NK-92 (cell line): ENCODE data around the gene ALDH1A1.

Source experiments
- DNase-seq: peaks from one replicate; lab custom pipeline; 2025; ENCODE audit not compliant: unreplicated experiment; lab: John Stamatoyannopoulos, UW

ALDH1A1 gene

DNA sequence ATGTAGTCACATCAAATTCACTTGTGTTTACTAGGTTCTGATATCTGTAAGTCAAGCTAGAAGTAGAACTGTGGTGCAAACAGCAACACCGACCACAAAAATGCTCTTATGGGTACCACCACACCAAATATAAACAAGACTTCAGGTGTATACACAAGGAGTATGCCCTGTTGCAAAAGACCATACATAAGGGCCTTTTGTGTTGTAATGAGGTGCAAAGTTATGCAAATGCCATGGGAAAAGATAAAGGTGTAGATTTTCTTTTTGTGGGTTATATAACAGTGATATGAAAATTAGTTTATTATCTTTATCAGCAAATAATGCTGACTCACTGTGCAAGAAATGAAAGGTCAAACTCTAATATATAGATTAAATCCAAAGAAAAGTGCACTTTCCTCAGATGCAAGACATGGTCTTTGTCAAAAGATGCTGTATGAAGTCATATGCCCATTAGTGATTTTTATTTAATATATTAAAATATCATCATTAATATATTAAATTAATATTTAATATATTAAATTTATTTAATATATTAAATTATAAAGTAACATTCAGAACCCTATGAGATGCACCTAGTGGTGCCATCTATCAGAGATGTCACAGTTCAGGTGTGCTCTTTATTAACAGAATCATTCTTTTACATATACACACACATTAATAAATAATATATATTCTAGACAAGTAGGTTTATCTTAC, 26.7 kb upstream of the ALDH1A1 start:
- no peak for DNase-seq

DNA sequence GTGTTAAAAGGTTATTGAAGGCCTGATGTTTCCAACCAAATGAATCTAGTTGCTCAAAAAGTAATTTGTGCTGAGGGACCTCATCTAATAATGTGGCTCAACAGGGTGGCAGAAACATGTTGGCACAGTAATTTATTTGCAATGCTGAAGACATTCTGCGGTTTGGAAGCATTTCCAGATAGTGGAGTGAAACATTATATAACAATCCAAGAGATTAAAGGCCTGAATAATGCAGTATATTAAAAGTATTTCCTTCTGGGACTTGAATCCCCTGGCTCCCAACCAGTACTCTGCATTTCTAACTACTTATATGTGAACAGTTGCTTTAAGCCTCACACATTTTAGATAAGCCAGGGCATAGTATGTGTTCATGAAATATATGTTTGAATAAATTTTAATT, 25.9 kb upstream of the ALDH1A1 start:
- no peak for DNase-seq

GRCh38 chr9:72977670-72978069, 24.8 kb upstream of the ALDH1A1 start:
- DNase-seq: no peak

- no peak for DNase-seq
Observed at GRCh38 chr9:72974501-72974900, 21.6 kb upstream of the ALDH1A1 start.

DNA sequence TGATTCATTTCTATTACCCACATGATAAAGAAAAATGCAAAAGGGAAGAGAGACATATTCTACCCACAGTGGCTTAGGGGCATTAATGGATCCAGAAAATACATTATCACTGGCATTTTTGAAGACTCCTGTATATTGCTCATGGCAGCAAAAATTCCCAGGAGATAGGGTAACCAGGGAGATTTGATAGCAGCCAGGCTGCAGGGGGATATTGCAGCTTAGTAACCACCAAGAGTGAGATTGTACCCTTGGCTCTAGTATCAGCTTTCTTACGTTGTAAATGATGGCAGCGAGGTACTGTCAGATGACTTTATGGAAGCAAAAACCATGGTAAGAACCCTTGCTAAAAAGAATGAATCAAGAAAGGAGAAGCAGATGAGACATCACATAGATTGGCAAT, 19.8 kb upstream of the ALDH1A1 start:
- DNase-seq: no peak

- DNase-seq: no peak
Observed at GRCh38 chr9:72971411-72971810, 18.6 kb upstream of the ALDH1A1 start.

- no peak for DNase-seq
Observed at GRCh38 chr9:72960446-72960845, 7.6 kb upstream of the ALDH1A1 start.

DNA sequence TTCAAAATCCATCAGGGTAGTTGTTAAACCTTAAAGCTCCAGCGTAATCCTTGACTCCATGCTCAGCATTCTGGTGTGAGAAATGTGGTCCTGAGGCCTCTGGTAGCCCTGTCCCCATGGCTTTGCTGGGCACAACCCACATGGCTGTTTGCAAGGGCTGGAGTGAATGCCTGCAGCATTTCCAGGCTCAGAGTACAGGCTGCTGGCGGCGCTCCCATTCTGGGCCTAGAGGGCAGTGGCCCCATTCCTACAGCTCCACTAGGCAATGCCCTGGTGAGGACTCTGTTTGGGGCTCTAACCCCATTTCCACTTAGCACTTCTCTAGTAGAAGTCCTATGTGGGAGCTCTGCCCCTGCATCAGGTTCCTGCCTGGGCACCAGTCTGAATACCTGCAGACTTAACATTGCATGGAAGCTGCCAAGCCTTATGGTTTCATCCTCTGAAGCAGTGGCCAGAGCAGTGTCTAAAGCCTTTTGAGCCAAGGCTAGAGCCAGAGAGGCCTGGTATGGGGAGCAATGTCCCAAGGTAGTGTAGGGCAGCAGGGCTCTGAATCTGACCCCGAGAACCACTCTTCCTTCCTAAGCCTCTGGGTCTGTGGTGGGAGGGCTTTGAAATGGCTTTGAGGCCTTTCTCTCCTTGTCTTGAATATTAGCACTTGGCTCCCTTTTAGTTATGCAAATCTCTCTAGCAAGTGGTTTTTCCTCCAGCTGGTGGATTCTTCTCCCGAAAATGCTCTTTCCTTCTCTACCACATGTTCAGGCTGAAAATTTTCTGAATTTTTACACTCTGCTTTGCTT, 5.8 kb upstream of the ALDH1A1 start:
- no peak for DNase-seq

GRCh38 chr9:72955571-72955970, 2.7 kb upstream of the ALDH1A1 start:
- no peak for DNase-seq

DNA sequence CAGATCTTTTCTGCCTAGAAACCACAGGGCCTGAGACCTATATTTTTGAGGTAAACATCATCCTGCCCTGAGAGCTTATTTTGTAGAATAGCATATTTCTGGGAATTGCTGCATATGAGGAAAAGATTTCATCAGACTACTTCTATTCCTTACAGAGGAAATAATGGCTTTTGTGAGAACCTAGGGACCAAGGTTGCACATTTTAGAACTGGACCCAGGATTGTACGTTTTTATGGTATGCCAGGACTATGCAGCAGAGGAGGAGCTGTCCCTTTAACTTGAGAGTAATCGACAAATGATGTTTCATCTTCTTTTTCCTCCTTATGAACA, 2.2 kb upstream of the ALDH1A1 start:
- no peak for DNase-seq

DNA sequence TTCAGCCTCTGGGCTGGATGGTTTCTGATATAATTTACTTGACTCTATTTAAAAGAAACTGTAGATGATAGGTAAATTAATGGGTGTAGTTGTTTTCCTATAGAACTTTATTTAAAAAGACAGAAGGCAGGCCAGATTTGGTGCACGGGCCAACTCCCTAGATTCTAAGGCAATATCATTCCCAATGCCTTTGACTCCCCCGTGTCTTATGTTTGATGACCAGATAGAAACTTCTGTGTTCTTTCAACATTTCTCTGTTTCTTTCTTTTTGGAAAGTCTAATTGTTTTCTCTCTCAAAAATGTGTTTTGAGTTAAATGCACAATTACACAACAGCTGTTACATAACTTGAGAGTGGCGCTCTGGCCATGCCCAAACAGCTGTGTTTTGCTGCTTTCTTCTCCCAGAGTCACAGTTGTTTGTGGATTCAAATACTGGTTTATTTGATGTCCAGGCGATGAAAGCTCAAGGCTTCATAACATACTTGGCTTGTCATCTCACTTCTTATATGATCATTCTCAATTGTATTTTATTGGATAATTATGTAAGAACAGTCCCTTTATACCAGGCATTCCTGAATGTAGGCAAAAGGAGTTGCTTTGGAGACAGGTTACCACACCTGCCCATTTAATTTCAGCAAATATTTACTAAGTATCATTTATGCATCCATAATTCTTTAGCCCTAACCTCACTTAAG, 1.7 kb upstream of the ALDH1A1 start:
- DNase-seq: no peak

DNA sequence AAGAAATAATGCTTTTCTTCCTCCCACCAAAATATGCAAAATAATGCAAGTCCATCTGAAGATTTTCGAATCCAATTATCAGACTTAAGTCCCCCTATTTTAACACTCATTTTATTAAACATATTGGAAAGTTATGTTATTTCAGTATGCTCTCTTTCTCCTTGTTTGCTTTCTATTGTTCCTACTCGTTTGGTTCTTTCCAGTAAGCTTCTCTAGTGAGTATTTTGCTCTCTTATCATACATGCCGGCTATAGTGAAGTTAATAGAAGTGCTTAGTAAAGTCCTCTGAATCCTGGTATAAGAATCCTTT, 517 bp downstream of the ALDH1A1 start:
- DNase-seq: no peak

DNA sequence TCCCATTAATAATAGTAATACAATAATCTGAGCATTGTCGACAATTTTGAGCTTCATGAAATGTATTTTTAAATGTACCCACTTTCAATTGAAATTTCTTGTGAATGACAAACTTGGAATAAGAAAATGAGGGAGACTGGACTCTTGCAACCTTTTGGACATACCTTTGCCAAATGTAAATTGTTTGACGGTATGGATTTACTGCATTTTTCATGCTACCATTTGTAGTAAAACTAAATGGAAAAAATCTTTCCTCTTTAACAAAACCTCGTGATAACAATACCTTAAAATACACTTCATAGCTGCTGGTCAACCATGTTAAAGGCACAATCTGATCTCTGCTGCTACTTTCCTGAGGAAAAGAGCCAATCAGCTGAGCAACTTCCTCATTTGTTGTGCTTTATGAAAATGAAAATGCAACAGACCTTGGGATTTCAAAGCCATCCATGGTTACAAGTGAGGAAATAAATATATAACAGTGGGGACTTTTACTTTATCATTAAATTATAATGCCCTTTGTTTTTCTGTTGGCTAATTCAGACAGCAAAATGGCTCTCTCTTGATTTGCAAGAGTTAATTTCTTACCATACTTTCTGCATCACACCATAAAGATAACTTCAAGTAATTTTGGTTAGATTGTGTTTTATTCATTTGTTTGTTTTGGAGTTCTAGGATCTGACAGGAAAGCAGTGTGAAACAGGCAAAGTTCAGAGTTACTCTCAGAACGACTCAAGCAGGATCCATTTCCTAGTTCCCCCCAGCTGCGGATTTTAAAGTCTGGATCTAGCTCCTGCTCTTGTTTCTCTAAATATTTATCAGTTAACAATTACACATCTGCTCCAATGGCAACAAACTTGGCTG, 1.1 kb downstream of the ALDH1A1 start:
- no peak for DNase-seq

DNA sequence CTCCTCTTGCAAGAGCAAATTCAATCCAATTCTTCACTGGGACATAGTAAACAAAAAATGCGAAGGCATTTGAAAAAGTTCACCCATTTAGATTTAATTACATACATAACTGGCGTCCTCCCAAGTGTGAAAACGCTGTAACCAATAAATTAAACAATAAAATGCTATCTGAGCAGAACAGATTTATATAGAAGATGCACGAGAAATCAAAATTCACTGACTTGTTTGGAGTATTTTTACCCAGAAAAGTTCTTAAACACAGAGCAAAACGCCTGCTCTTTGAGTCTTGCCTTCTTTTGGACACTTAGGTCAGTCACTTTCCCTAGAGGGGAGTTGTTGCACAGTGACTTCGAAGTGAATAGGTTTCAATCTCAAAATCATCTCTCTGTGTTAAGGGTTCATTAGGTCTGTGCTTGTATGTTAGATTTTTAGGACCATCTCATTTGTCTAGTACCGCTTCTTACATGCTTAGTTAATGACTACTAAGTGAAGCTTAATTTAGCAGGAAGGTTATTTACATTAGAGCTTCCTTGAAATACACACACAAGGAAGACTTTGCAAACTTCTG, 1.9 kb downstream of the ALDH1A1 start:
- DNase-seq: no peak

- no peak for DNase-seq
Observed at GRCh38 chr9:72949918-72950325, 2.9 kb downstream of the ALDH1A1 start.

DNA sequence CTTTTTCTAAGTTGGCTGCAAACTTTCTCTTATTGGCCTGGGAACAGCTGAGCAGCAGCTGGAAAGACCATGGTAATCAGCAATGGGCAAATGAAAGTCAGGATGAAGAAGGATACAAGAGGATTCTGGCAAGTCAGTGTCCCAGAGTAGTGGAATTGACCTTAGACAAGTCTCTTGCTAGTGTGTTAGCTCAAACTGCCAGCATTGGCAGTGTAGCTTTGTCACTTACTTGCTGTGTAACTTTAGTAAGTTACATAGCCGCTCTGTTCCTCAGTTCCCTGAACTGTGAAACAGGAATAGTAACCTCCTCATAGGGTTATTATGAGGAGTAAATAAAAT, 3.6 kb downstream of the ALDH1A1 start:
- DNase-seq: no peak

- no peak for DNase-seq
Observed at GRCh38 chr9:72948575-72949243, 4.1 kb downstream of the ALDH1A1 start.

GRCh38 chr9:72947984-72948465, 4.8 kb downstream of the ALDH1A1 start:
- no peak for DNase-seq

DNA sequence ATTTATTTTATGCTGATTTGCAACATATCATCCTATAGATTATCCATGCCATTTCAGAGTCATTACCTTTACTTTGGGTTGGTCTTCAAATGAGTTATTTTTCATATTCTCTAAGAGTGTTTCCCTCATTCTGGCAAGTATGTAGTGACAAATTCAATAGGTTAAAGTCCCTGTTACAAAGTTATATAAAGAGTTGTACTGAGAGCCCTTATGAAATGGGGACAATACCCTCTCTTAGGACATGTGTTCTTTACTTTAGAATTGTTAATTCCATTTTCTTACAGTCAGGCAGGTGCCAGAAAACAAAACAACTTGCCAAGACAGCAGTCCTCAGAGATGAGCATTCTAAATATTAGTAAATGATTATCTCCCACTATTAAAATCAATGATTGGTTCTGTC, 6.0 kb downstream of the ALDH1A1 start:
- no peak for DNase-seq

DNA sequence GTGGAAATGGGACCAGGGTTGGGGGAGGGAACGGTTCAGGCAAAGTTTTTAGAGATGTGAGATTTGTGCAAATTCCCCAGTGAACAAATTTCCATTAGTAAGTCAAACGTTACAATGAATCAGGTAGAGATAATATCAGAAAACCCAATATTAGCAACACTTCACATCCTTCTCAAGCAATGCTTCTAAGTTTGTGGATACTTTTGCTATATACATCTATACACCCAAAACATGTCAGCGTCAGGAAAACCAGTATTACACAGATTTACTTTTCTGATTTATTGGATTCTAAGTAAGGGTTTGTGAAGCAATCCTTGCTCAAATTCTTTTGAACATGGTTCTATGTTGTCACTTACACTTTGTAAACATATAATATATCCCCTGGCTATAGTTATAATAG, 6.5 kb downstream of the ALDH1A1 start:
- DNase-seq: no peak

GRCh38 chr9:72945391-72945790, 7.5 kb downstream of the ALDH1A1 start:
- no peak for DNase-seq
